ENCODE data around the gene DCC.
A peak's percentile ranks its signal among the peaks of the same experiment; 100 is the strongest.

The DCC gene

DNA sequence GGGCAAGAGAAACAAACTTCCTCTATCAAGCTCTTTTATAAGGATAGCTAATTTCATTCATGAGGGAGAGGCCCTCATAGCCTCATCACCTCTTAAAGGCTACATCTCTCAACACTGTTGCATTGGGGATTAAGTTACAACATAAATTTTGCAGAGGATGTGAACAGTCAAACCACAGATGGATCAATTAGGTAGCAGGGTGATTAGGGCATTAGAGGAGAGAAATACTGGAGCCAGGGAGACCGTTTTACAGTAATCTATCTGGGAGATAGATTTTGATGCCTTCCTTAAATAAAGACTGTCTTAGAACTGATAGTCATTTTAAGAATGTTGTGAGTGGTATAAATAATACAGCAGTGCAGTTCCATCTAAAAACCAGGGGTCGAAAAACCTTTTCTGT, 258.9 kb downstream of the DCC start:
- no peak for DNase-seq (ENCODE audit: low spot score)

DNA sequence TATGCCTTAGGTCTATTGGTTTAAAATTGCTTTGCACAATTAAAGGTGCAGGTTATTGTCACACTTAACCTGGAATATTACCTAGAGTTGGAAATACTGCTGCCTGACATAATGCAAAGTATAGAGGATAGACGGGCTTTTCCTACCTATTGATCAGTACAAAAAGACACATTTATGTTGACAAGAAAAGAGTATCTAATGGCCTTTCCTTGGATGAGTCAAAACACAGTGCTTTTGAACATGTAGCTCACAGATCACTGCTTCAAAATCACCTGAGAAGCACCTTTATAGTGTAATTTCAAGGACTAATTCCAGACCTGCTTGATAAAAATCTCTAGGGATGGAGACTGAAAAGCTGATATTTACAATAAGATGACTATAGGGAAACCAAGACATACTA, 262.8 kb downstream of the DCC start:
- no peak for DNase-seq (ENCODE audit: low spot score)

DNA sequence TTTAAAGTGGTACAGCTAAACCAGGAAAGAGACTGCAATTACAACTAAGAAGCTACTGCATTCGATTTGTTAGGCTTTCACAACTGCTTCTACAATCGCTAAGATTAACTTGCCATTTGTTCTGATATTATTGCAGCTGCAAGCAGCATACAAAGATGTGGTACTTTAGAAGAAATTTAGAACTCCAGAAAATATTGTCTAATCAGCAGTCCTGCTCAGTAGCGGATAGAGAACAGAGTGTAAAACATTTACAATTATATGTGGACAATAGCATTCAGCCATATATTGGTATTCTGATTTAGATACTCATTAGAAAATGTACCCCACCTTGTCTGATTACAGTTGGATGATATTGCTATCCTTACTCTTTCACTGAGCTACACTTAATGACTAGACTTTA, 265.3 kb downstream of the DCC start:
- no peak for DNase-seq (ENCODE audit: low spot score)

- no peak for DNase-seq (ENCODE audit: low spot score)
Observed at GRCh38 chr18:52607985-52608384, 268.0 kb downstream of the DCC start.

- DNase-seq (ENCODE audit: low spot score), result no peak
Observed at GRCh38 chr18:52610451-52611115, 270.6 kb downstream of the DCC start.

DNA sequence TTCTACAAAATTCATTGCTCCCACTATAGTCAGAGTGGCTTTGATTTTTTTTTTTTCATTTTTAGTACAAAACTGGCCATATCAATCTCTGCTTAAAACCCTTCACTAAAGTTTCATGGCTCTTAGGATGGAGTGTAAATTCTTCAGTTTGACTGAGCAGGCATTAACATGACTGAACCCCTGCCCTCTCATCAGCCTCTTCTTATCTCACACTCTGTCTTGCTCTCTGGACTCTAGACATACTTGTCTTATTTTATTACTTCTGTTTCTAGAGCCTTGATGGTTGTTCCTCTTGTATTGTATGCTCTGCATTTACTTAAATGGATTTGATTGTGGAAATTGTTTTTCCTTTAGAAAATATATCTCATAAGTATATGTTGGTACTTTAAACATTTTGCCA, 272.4 kb downstream of the DCC start:
- no peak for DNase-seq (ENCODE audit: low spot score)

DNA sequence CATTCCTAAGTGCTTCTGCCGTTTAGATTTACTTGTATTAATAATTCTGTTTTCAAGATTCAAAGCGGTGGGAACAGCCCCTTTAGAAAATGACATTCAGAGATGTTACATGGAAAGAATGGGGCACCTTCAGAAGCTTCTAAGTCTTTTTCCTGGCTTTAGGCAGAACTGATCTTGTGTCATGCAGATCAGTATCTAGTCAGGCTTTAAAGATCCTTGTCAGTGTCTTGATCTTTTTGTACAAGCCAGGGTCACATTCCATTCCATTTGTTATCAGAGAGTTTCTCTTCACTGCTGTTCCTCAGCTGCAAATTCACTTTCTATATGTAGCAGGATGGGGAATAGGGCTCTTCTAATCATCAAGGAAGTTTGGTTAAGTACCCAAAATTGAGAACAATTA, 275.3 kb downstream of the DCC start:
- DNase-seq (ENCODE audit: low spot score), result no peak

- no peak for DNase-seq (ENCODE audit: low spot score)
Observed at GRCh38 chr18:52615943-52616342, 275.9 kb downstream of the DCC start.

DNA sequence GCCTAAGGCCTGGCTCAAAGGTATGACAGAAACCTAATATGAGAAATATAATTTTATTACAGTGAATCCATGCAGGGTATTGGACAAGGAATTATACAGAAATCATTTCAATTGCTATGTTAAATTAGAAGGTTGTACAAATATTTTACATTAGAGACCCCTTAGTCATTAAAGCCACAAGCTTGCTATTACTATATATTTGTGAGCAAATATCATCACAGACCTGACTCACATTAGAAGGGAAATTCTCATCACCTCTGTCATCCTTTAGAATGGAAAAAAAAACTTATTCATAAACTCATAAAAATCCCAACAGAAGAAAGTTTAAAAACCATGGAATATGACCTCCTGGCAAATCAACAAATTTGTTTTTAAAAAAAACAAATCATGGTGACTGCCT, 277.9 kb downstream of the DCC start:
- DNase-seq (ENCODE audit: low spot score), result peak; percentile 7

GRCh38 chr18:52620926-52621439, 281.0 kb downstream of the DCC start:
- DNase-seq (ENCODE audit: low spot score), result no peak

DNA sequence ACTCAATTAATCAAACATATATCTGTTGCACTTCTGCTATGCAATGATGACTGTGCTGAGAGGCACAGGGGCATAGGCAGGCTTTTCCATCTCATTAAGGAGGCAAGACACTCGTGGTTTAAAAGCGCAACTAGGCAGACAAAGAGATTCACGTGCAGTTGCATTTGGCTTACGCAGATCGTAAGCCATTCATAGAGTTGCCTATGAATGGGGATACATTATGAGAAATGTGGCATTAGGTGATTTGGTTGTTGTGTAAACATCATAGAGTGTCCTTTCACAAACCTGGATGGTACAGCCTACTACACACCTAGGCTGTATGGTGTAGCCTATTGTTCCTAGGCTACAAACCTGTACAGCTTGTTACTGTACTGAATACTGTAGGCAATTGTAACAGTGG, 284.7 kb downstream of the DCC start:
- DNase-seq (ENCODE audit: low spot score), result no peak

GRCh38 chr18:52636536-52636935, 296.5 kb downstream of the DCC start:
- DNase-seq (ENCODE audit: low spot score), result no peak

GRCh38 chr18:52648201-52648600, 308.2 kb downstream of the DCC start:
- no peak for DNase-seq (ENCODE audit: low spot score)

DNA sequence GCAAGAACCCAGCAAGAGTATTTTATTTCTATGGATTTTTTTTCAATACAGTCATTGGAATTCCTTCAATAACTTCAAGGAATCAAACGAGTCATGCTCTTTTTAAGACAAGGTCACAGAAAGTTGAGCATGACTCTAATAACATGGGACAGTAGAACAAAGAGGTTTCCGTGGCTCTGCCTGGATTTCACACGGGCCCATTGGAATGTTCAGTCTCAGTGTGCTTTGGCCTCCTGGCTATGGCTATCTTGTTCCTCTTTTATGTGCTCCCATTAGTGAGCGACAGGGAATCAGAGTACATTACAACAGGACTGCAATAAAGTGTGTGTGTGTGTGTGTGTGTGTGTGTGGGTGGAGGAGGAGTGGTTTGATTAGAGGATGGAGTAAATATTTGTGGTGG, 312.4 kb downstream of the DCC start:
- DNase-seq (ENCODE audit: low spot score), result no peak

DNA sequence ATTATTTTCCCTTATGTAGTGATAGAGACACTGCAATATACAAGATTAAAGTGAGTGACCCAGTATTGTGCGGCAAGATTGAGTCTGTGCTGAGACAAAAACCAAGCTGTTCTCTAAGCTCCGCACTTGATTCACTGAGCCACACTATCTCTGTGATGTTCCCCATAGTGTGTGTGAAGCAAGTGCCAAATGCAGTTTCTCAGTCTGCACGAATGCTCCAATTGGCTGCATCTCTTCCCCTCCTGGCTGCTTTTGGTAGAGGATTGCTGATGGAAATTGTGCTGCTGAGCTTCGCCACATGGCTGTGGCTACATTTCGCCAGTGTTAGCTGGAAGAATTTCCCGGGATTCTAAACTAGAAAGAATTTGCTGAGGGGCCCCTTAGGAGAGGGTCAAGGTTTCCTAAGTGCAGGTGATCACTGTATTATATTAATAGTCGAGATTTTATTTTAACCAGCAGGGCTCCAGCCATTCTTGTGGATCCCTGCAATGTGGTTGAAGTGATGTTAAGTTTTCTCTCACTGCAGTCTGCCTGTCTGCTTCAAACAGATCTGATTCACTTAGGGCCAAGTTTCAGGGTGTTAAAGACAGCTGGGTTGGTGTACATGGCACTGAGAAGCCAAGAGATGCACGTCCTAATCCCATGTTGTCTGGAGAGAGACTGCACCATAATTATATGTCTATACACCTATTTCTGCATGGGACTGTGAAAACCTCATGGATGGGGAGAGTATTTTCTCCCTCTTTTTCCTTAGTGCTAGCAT, 317.2 kb downstream of the DCC start:
- DNase-seq (ENCODE audit: low spot score), result no peak

- DNase-seq (ENCODE audit: low spot score), result no peak
Observed at GRCh38 chr18:52667463-52668065, 327.6 kb downstream of the DCC start.

- DNase-seq (ENCODE audit: low spot score), result peak; percentile 36
Observed at GRCh38 chr18:52670896-52671295, 330.9 kb downstream of the DCC start.

- DNase-seq (ENCODE audit: low spot score), result no peak
Observed at GRCh38 chr18:52678034-52678433, 338.0 kb downstream of the DCC start.

DNA sequence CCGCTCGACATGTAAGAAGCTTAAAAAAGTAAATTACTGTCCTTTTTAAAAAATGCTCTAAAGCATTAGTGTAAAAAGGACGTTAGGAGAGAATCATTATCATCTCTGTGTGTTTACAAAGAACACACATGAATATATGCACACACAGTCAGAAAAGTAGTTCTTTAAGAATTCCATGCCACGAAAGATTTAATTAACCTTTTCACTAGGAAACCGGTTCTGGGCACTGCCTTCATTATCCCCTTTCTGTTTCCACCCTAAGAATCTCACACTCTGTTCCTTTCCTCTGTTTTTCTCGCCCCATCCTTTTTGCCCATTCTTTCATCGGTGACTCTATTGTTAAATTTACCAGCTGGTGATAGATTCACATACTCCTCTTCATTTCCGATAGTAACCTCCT, 338.6 kb downstream of the DCC start:
- DNase-seq (ENCODE audit: low spot score), result no peak

DNA sequence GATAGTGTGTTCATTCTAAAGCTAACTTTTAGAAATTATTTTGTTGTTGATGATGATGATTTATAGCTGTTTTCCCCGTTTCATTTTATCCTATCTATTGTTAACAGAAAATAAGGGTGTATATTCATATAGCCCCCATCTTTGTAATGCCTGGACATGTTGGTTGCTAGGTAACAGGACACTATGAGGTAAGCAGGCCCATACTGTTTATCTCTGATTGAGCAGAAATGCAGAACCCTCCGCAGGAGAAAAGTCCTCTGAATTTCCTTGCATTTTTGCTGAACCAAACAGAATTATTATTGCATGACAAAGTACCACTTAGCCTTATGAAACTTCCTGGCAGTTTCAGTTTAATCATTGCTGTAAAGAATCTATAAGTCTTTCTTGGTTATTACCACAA, 339.4 kb downstream of the DCC start:
- DNase-seq (ENCODE audit: low spot score), result no peak

- DNase-seq (ENCODE audit: low spot score), result no peak
Observed at GRCh38 chr18:52682260-52682659, 342.3 kb downstream of the DCC start.

- no peak for DNase-seq (ENCODE audit: low spot score)
Observed at GRCh38 chr18:52685316-52685715, 345.3 kb downstream of the DCC start.

GRCh38 chr18:52691841-52692240, 351.8 kb downstream of the DCC start:
- DNase-seq (ENCODE audit: low spot score), result no peak
